ENCODE measurements around the gene ADORA2B.
"Not testable (repeated sequence)": the region's sequence is repeated elsewhere in the genome, so short reads cannot be mapped to it uniquely, and the experiment has no call there.

ADORA2B gene

GRCh38 chr17:15921640-15922039 lies 23.3 kb upstream of the ADORA2B start:
- no peak for DNase-seq (ENCODE audit: low read depth in 2 of 3, low spot score in 2 of 3)

GRCh38 chr17:15922586-15922985 lies 22.3 kb upstream of the ADORA2B start:
- DNase-seq (ENCODE audit: low read depth in 2 of 3, low spot score in 2 of 3), result no peak

GRCh38 chr17:15926039-15926740 lies 18.7 kb upstream of the ADORA2B start:
- no peak for DNase-seq (ENCODE audit: low read depth in 2 of 3, low spot score in 2 of 3)

- DNase-seq (ENCODE audit: low read depth in 2 of 3, low spot score in 2 of 3), result no peak
Measured at GRCh38 chr17:15928286-15928785, 16.6 kb upstream of the ADORA2B start.

- DNase-seq (ENCODE audit: low read depth in 2 of 3, low spot score in 2 of 3), result no peak
Measured at GRCh38 chr17:15929941-15930340, 15.0 kb upstream of the ADORA2B start.

- DNase-seq (ENCODE audit: low read depth in 2 of 3, low spot score in 2 of 3), result no peak
Measured at GRCh38 chr17:15930426-15930825, 14.5 kb upstream of the ADORA2B start.

- DNase-seq (ENCODE audit: low read depth in 2 of 3, low spot score in 2 of 3), result no peak
Measured at GRCh38 chr17:15931394-15931793, 13.5 kb upstream of the ADORA2B start.

GRCh38 chr17:15934866-15935265 lies 10.1 kb upstream of the ADORA2B start:
- DNase-seq (ENCODE audit: low read depth in 2 of 3, low spot score in 2 of 3), result no peak

GRCh38 chr17:15935891-15936290 lies 9.0 kb upstream of the ADORA2B start:
- no peak for DNase-seq (ENCODE audit: low read depth in 2 of 3, low spot score in 2 of 3)

GRCh38 chr17:15936481-15936880 lies 8.4 kb upstream of the ADORA2B start:
- DNase-seq (ENCODE audit: low read depth in 2 of 3, low spot score in 2 of 3), result not testable (repeated sequence)

GRCh38 chr17:15941781-15942180 lies 3.1 kb upstream of the ADORA2B start:
- no peak for DNase-seq (ENCODE audit: low read depth in 2 of 3, low spot score in 2 of 3)

GRCh38 chr17:15942207-15942833 lies 2.6 kb upstream of the ADORA2B start:
- no peak for DNase-seq (ENCODE audit: low read depth in 2 of 3, low spot score in 2 of 3)

- no peak for DNase-seq (ENCODE audit: low read depth in 2 of 3, low spot score in 2 of 3)
Measured at GRCh38 chr17:15943971-15944758, 765 bp upstream of the ADORA2B start.

- DNase-seq (ENCODE audit: low read depth in 2 of 3, low spot score in 2 of 3), result no peak
Measured at GRCh38 chr17:15945527-15946191, 729 bp downstream of the ADORA2B start.

GRCh38 chr17:15946611-15947120 lies 1.7 kb downstream of the ADORA2B start:
- DNase-seq (ENCODE audit: low read depth in 2 of 3, low spot score in 2 of 3), result no peak

GRCh38 chr17:15947271-15947670 lies 2.3 kb downstream of the ADORA2B start:
- DNase-seq (ENCODE audit: low read depth in 2 of 3, low spot score in 2 of 3), result no peak

- no peak for DNase-seq (ENCODE audit: low read depth in 2 of 3, low spot score in 2 of 3)
Measured at GRCh38 chr17:15947976-15948752, 3.2 kb downstream of the ADORA2B start.

- no peak for DNase-seq (ENCODE audit: low read depth in 2 of 3, low spot score in 2 of 3)
Measured at GRCh38 chr17:15951368-15952047, 6.6 kb downstream of the ADORA2B start.

GRCh38 chr17:15952048-15952532 lies 7.2 kb downstream of the ADORA2B start:
- DNase-seq (ENCODE audit: low read depth in 2 of 3, low spot score in 2 of 3), result no peak
